ENCODE data around the gene GAPT.
A peak's percentile ranks its signal among the peaks of the same experiment; 100 is the strongest.

The GAPT gene

DNA sequence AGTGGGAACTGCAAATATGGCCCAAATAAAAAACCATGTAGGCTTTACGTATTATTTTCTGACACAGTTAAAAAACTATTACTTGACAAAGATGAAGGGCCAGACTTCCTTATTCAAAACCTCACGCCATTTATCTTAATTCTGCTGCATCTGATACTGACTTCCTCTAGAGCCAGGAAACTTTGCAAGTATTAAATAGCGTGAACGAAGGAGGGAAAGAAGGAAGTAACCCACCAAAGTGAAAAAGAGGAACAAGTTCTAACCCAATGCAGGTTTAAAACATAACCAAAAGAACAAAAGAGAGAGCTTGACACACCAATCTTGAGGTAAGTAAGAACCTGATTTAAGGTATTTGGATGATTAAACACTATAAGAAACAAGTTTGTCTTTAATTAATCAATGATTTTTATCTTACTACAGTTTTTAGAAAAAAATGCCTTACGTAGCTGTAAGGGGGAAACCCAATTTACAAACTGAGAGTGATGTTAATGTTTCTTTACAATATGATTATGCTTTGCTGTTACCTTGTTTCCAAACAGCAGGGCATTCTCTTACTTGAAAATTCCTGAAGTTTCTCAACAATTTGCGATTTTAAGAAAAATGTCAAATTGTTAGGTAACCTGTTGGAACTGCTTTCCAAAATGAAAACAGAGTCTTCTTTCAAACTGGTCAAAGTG, at the start of gene GAPT:
Gene GAPT (plus strand): TSS at position 220 of the 677 bp plus-strand sequence. CDS start 3,102 bp downstream, outside the sequence.
- DNase-seq (ENCODE audit: low read depth) = no peak

- no peak for DNase-seq (ENCODE audit: low read depth)
Measured at GRCh38 chr5:58444805-58445204, 46.4 kb upstream of the GAPT start.

- DNase-seq (ENCODE audit: low read depth) = no peak
Measured at GRCh38 chr5:58446024-58446423, 45.2 kb upstream of the GAPT start.

DNA sequence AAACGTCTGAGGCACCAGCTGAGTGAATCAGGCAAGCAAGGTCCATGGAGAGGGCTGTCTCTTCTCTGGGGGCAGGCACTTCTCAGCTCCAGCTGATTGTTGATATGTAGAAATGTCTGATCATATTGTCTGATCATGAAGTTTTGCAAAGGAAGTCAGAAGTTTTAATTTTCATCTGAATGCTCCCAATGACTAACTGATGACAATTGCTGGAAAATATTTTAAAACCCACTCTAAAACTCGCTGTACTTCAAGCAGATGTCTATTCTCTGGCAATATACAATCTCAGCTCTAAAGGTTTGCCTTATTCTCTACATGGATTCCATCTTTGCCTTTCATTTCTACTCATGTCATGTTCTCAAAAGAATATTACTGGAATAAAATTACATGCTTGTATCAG, 44.0 kb upstream of the GAPT start:
- peak; percentile 71 for DNase-seq (ENCODE audit: low read depth)

DNA sequence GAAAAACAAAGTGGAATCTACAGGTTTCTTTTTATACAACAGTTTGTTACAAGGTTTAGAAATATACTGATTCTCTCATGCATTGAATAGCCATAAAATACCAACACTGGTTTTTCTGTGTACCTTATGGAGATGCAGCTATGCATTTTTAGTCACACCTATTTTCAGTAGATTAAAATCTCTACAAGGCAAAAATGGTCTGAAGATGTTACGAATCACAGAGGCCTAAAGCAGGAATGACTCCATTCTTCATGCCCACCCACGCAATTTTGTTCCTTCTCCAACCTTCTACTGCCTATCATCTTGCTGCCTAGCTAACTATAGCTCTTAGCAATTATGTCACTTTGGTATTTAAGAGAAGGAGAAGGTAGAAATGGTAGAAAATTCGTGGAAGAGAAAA, 41.2 kb upstream of the GAPT start:
- no peak for DNase-seq (ENCODE audit: low read depth)

DNA sequence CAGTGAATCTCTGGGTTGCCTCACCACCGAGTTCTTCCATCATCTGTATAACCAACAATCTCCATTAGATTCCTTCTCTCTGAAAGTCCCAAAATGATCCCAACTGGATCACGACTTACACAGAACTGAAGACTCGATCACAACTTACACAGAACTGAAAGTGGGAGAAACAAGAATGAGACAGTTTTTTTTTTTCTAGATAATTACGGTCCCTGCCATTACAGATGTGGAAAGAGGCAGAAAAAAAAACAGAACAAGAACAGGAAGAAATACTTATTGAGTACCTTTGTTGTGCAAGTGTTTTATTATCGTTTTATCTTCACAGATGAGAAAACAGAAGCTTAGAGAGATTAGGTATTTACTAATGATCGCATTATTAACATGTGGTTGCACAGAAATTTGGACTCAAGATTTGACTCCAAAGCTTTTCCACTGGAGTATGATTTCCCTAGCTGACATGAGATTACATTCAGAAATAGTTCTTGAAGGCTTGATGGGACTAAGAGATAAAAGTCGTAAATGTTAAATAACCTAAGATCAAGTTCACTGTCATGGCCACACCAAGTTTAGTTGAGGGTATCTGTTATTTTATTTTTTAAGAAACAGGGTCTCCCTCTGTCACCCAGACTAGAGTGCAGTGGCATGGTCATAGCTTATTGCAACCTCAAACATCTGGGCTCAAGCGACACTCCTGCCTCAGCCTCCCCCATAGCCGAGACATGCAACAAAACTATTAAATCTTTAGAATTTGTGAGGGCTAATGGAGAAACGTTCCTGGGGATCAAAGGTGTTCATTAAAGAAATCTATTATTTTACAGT, 40.2 kb upstream of the GAPT start:
- no peak for DNase-seq (ENCODE audit: low read depth)

DNA sequence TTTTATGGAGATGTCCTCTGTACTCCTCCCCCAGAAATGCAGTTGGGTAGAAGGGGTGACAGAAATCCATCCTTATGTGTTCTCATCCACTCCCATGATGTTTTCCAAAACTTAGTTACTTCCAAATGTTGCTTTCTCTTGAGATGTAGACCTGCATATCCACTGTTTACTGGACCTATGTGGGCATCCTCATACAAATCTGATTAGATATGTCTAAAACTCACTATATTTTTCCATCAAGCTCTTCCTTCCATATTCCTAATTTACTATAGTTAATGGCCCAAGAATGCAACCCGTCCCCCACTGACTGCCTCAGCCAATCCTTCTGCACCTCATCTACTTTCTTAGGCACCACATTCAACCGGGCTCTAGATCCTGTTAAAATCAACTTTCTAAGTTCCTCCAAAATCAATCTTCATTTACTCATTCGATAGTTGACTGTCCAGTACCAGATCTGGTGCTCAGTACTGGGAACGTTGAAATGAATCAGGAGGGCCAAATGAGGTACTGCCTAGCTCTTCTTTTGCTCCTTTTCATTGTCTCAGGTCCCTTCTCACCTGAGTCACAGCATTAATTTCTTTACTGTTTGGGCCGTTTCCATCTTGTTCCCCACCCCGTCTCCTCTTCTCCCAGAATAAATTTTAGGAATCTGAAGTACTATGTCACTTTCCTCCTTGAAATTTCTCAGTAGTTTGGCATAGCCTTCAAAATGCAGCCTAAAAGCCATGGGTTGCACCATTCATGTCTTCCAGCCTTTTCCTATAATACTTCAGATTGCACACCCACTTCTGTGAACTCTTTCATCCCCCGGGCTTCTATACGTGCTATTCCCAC, 39.3 kb upstream of the GAPT start:
- no peak for DNase-seq (ENCODE audit: low read depth)

DNA sequence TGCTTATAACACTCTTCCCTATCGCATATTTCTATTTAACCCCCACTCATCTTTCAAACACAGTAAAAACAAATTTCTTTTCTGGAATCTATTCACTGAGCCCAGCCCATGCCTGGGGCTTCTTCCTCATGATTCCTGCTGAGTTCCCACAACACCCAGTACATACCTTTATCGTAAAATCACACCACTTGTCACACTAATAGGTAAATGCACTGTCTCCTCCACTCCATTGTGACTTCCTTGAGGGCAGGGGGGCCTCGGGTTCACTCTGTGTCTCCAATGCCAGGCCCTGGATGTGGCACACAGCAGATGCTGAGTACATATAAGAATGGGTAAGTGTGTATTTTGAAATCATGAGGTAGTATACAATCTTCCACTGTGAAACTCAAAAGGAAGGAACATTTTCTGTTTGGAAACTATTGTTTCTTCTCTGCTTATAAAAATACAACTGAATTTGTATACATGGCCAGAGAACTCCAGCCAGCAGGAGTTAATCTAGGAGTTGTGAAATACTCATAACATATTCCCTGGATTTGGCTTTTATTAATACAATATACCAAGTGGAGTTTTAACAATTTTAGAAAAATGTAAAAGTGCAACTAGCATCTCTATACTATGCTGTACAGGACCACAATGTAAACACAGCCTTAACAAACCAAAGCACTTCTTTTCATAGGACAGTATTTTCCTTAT, 38.5 kb upstream of the GAPT start:
- DNase-seq (ENCODE audit: low read depth) = no peak

- DNase-seq (ENCODE audit: low read depth) = no peak
Measured at GRCh38 chr5:58453306-58453705, 37.9 kb upstream of the GAPT start.

DNA sequence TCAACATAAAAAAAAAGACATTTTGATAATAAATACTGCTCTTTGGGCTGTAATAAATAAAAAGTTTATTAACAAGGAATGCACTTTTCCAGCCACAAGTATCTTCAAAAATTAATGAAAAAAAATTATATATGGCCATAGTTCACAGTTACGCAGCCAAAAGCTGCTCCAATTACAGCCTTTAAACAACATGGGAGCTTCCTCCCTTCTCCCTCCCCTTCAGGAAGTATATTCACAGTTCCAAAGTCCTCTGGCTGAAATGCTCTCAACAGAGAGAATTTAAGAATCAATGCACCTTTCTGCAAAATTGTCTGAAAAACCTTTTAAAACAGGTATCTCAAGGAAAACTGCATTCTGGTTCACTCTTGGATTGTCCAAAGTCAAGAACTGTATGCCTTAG, 37.2 kb upstream of the GAPT start:
- no peak for DNase-seq (ENCODE audit: low read depth)

DNA sequence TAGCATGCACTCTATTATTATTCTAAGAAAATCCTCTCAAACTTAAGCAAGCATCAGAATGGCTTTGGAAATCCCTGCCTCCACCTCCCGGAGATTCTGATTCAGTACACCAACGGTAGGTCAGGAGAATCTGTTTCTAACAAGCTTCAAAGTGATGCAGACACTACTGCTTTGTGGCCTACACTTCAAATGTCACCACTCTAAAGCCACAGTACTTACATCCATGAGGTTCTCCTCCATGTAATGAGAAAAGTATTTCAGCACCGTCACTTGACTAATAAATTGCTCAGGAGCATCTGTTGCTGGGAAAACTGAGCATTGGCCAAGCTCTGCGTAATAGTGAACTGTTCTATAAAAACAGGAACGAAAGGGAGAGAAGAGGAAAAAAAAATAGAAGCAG, 36.2 kb upstream of the GAPT start:
- DNase-seq (ENCODE audit: low read depth) = no peak

- no peak for DNase-seq (ENCODE audit: low read depth)
Measured at GRCh38 chr5:58455480-58455879, 35.8 kb upstream of the GAPT start.

DNA sequence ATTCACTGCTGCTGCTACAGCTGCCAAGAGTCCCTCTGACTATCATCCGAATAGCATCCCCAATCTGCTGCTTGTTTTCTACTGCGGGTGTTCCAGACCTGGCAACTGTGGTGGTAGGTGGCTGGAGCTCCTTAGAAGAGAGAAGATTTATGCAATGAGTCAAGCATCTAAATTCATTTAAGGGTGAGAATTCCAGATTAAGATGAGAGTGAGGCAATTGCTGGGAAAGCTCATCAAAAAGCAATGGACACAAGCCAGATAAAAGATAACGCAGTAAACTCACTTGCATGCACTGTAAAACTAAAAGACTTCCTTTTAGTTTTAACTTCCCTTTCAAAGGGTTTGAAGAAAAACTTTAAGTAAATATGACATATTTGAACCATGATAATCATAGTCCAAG, 35.2 kb upstream of the GAPT start:
- DNase-seq (ENCODE audit: low read depth) = no peak

DNA sequence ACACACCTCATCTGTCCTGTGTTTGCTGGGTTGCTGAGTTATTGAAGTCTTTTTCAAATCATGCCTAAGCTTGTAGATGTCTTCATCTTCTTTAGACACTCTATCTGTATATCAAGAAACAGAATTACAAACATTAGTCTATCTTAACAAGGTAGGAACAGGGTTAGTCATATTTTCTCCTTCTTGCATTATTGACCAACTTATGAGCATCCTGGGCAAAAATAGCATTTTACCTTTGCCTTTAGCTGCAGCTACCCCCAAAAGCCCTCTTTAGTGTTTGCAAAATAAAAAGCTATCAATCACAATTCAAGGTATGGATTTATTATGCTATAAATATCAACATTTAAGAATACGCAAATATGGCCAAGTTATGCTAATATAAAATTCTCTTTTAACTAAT, 34.7 kb upstream of the GAPT start:
- DNase-seq (ENCODE audit: low read depth) = no peak

DNA sequence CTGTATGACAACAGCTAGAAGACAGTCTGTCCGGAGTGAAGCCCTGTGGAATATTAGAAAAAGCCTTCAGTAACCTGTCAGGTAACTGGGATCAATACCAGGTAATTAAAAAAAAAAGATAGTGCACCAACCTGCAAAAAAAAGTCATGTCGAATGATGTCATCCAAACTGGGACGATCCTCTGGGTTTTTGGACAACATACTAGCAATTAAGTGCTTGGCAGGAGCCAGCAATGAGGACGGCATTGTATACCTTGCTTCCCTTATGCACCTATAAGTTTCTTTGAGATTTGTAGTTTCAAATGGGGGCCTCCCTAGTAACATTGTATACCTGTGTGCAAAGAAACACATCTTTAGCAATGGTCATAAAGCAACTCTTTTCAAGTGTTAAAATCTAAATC, 34.2 kb upstream of the GAPT start:
- no peak for DNase-seq (ENCODE audit: low read depth)

DNA sequence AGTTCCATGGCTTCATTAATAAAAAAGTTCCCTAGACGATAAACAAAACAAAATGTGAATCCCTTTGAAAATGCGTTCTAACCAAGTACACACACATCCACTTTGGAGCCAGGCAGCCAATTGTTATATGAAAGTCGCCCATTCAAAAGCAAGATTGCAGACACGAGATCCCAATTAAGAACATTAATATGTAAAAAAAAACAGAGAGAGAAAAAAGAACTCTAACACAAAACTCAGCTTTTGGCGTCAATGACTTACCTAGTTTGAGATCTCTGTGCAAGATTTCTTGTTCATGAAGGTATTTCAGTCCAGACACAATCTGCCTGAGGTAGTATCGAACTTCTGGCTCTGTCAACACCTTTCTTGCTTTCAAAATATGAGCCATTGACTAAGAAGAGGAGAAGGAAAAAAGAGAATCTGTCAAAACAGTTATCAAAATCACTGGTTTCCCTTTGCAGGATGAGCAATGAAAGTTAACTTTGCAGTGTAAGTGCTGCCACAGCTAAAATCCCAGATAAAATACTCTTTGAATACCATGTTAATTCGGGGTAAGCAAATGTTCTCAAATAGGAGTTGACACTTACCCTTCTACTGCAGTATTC, 33.0 kb upstream of the GAPT start:
- DNase-seq (ENCODE audit: low read depth) = no peak

DNA sequence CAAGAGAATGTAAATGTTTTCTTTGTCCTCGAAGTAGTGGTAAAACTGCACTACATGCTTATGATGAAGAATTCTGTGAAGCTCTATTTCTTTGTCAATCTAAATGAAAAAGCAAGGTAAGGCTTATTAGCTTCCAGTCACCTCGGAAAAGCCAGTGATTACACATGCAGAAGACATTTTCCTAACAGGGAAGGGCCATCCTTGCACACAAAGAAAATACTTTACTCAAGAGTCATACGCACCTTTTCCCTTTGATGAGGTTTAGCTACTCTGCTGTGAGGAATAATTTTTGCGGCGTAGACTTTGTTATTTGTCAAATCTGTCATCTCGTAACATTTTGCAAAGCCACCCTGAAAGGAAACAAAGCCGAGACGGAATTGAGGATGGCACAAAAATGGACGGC, 32.5 kb upstream of the GAPT start:
- DNase-seq (ENCODE audit: low read depth) = peak; percentile 64

DNA sequence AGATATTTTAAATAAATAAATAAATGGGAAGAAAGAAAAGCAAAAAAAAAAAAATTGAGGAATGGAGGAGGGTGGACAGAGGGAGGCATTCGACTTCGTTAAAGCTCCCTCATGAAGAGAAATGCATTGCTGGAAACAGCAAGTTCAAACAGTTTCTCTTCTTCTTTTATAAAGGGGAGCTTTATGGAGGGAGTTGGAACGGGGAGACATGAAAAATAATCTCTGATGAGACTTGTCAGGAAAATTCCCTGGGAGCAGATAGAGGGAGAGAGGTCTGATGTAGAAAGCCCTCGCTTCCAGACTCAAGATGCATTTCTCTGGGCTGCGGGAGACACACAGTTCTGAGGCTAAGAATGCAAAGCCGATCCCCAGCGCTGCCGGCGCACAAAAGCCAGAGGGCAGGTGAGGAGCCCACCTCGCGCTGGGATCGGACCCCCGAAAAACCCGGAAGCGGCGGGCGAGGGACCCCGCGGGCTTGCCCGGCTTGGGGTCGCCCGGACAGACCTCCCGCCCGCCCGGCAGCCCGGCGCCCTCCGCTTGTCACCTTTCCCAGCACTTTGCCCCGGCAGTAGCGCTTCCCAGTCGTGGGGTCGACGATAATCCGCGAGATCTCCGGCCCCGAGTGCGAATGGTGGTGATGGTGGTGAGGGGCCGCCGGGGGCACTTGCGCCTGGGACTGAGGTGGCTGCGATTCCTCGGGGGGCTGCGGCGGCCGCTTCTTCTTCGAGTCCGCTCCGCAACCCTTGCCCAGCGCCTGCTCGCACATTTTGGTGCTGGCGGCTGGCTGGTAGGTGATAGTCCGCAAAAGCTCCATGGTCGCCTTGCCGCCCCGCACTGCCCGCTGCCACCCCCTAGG, 31.9 kb upstream of the GAPT start:
- peak; percentile 53 for DNase-seq (ENCODE audit: low read depth)

- DNase-seq (ENCODE audit: low read depth) = peak; percentile 91
Measured at GRCh38 chr5:58460002-58460731, 31.1 kb upstream of the GAPT start, which contains the start of gene PLK2. Gene PLK2 (minus strand): TSS chr5:58460086. CDS start chr5:58459959, 127 bp downstream.

GRCh38 chr5:58460732-58461286, 30.4 kb upstream of the GAPT start:
- DNase-seq (ENCODE audit: low read depth) = peak; percentile 90

All from ELR (cell line).